Stimulated activated CD4-positive, alpha-beta T cell treated with anti-CD3 and anti-CD28 coated beads, Interleukin-2, amount 100 ng/mL, for 4 hours (primary cell): ENCODE data around the gene NINJ1.

Source experiments
- DNase-seq: peaks from one replicate; pipeline ENCODE4 v3.0.0-alpha.2; 2020; ENCODE audit warnings: low read depth

Gene NINJ1

DNA sequence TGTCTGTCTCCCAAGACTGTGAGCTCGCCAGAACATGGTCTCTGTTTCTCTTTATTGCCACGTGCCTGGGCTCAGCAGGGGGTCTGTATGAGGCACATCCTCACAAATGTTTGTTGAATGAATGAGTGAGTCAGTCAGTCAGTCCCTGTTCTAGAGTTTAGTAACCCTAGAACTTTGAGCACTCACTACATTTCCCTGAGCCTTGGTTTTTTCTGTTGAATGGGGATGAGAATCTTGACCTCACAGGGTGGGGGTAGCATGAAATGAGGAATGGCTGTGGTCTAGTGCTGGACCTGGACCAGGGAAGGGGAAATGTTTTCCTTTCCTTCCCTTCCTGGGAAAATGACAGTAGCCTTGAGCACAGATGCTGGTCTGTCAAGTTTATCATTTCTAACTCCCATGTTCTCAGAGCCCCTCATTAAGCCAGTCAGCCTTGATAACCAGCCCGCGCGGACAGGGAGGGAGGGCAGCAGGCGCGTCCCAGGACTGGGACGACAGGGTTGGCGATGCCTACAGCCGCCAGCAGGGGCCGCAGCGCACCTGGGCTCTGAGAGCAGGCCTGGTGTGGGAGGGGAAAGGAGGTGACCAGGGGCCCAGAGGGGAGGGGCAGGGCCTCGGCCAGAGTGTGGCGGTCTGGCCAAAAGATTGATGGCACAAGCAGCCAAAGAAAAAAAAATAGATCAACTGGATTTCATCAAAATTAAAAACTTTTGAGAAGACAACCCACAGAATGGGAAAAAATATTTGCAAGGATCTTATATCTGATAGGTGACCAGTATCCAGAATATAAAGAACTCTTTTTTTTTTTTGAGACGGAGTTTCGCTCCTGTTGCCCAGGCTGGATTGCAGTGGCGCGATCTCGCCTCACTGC is 25.8 kb upstream of the NINJ1 start:
- DNase-seq: peak; percentile 53

GRCh38 chr9:93156475-93157008 is 22.5 kb upstream of the NINJ1 start:
- no peak for DNase-seq

DNA sequence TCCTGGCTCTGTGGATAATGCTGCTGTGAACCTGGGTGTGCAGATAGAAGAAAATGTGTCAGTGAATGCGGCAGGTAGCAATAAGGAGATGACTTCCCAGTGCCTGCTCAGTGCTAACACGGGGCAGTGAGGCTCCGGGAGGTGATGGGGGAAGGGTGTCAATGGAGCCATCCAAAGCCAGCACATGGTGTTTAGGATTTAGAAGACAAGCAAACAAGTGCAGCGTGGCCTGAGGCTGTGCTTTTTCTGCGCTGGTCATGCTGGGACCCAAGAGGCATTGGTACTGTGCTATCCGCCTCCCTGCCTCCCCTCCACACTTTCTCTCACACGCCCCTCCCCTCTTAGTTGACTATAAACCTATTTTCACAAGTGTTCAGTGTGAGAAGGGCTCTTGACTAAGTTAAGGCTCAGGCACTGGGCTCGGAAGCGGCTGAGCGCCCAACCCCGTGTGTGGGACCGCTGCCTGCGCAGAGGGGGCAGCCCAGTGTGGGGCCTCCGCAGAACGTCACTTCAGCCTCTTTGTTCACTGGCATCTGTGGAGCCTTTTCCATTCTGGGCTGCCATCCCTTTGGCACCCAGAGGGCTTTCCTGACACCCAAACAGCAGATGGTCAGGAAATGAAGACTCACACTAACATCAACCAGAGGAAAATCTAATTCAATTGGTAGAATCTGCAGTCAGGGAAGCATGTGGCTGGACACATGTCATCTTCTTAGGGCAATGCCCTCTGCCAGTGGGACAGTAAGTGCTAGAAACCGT is 21.8 kb upstream of the NINJ1 start:
- DNase-seq: no peak

DNA sequence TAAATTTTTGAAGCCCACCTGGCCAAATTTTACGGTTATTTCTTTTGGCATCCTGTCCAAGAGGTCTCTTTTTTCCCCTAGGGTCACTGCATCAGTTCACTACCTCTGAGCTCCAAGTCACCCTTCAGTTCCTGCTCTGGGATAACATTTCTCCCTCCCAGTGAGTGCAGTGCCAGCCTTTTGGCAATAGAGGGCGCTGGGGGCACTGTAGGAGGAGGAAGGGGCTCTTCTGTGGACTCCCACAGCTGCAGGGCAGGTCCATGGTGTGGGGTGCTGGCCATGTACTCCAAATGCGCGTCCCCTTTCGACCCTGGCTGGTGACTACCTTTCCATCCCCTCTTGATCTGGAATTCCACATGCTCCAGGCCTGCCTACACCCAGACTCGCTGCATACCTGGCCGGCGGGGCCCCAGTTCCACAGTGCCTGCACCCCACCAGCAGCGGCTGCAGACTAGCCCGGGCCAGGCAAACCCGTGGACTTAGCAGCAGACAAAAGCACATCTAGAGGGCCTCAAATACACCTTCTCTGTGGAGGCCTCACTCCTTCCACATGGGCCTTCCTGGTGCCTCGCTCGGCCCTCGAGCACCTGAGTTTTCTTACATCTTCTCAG is 20.3 kb upstream of the NINJ1 start:
- DNase-seq: no peak

DNA sequence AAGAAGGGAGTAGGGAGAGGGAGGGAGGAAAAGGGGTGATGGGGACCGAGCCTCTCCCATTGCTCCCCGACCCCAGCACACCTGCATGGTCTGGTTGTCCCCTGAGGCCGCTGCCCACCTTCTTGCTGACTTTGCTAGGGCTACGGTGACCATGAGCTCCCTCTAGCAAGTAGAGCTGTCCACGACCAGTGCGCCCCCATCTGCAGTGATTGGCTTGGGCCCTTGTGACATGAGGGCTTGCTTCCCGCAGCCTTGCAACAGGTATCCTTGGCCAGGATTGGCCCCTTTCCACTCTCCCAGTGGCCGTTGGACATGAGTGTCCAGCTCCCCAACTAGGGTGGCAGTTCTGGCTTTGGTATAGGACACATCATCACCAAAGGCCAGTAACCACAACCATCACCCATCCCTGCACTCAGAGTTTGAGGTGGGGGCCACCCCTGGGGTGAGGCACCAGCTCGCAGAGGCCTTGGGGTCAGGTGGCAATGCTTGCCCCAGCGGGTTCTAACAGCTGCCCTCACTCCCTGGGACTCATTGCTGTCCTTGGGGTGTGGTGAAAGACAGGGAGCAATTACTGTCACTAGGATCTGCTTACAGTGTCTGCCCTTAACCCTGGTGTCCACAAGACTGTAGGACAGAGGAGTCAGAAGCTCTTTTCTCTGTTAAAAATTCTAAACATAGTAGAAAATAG is 17.2 kb upstream of the NINJ1 start:
- DNase-seq: no peak

DNA sequence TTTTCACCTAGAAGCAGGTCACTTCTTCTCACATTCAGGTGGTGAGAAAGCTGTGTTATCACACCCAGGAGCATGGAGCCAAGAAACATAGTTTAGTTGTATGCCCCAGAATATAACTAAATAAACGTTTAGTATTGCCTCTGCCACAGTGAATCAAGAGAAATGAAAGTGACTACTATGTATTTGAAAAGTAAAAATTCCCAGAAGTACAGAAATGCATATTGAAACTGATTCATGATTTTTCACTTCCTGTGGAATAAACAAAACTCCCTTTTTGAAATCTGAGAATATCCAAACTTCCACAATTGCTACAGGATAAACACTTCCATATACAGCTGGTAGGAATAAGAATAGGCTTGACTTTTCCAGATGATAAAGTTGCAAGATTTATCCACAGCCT is 15.3 kb upstream of the NINJ1 start:
- DNase-seq: no peak

GRCh38 chr9:93148721-93149120 is 14.7 kb upstream of the NINJ1 start:
- no peak for DNase-seq

DNA sequence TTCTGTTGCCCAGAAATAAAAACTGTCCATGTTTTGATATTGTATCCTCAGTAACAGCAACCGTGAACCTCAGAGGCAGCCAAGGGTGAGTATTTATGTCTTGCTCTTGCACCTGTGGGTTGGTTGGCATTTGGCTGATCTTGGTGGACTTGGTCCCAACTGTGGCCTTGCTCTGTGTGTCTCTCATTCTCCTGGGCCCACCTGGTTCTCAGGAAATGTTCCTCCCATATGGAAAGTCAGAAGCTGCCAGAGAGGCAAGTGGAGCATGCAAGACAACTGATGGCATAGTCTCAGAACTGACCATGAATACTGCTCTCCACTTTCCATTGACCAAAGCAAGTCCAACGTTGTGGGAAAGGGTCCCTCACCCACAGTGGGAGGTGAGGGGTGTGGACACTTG is 13.6 kb upstream of the NINJ1 start:
- no peak for DNase-seq

DNA sequence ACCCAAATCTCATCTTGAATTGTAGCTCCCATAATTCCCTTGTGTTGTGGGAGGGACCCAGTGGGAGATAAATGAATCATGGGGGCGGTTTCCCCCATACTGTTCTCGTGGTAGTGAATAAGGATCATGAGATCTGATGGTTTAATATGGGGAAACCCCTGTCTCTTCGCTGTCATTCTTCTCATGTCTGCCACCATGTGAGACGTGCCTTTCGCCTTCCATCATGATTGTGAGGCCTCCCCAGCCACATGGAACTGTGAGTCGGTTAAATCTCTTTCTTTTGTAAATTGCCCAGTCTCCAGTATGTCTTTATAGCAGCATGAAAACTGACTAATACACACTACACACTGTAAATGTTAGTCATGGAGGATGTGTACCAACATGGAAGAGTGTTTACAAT is 12.6 kb upstream of the NINJ1 start:
- peak; percentile 49 for DNase-seq

DNA sequence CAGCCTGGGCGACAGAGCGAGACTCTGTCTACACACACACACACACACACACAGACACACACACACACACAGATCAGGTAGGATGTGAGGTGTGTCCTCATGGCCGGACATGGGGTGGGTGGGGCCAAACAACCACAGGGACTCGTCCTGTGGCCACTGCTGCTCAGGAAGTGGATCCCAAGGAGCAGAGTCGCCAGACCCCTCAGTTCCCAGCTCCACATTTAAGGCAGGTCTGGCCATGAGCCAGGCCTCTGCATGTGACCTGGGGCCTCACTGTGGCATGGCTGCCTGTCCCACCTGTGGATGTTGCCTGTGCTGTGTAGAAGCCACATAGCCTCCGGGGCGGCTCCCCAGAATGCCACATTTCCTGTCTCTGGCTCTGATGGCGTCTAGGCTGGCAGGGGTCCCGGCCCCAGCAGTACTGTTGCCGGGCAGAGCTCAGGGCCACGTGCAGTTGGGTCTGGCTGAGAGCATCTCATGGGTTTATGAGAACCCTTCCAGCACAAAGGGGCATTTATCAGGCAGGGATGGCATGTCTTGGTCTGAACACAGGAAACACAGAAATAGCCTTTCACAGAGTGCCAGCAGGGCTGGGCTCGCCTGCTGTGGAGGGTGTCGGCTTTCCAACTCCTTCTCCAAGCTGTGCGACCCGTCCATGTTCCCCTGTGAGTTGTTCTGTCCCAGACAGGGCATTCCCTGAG is 9.9 kb upstream of the NINJ1 start:
- no peak for DNase-seq

DNA sequence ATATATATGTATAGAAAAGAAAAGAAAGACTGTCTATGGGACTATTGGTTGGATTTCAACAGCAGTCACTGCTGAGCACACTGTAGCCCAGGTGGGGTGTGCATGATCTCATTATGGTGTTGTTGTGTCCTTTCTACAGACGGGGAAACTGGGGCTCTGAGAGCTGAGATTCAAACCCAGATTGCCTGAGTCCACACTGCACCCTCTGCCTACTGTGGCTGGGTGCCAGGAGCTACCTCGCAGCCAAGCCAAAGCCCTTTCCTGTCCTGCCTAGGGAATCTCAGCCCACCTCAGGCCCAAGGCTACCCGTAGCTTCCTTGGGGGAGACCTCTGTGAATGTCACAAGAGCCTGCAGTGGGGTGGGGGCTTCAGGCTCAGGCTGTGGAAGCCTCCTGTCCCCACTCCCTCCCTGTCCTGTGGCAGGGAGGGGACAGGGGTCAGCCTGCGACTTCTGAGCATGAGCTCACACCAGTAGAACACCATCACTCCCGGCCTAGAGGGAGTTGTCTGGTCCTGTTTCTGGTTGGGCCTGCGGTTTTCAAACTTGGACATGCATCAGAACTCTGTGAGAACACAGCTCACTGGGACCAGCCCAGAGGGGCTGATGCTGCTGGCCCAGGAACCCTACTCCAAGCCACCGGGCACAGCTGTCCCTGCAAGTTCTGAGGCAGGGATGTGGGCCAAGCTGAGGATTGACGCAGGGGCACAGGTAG is 7.9 kb upstream of the NINJ1 start:
- no peak for DNase-seq

- DNase-seq: no peak
Measured at GRCh38 chr9:93139365-93140182, 5.5 kb upstream of the NINJ1 start.

DNA sequence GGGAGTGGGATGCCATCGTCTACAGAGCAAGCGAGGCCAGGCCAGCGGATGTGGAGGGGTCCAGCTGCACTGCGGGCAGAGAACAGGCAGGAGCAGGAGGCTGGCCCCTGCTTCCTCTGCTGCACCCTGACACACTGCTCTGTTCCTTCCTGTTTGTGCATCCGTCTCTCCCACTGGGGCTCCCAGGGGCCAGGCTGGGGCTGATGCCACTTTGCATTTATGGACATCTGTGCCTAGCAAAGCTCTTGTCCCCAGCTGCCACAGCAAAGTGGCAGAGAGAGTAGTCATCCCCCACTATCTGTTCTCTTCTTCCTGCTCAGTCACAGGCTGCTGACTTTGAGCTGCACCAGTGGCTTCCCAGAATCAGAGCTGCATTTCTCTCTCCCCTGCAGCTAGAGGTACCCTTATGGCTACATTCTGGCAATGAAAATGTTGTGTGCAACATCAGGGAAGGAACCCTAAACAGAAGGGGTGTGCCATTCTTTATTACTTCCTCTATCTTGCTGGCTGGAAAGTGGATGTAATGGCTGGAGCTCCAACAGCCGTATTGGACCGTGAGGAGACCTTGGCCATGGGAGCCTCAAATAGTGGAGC is 4.2 kb upstream of the NINJ1 start:
- no peak for DNase-seq

- DNase-seq: no peak
Measured at GRCh38 chr9:93137362-93137761, 3.3 kb upstream of the NINJ1 start.

- DNase-seq: no peak
Measured at GRCh38 chr9:93136011-93136440, 2.0 kb upstream of the NINJ1 start.

DNA sequence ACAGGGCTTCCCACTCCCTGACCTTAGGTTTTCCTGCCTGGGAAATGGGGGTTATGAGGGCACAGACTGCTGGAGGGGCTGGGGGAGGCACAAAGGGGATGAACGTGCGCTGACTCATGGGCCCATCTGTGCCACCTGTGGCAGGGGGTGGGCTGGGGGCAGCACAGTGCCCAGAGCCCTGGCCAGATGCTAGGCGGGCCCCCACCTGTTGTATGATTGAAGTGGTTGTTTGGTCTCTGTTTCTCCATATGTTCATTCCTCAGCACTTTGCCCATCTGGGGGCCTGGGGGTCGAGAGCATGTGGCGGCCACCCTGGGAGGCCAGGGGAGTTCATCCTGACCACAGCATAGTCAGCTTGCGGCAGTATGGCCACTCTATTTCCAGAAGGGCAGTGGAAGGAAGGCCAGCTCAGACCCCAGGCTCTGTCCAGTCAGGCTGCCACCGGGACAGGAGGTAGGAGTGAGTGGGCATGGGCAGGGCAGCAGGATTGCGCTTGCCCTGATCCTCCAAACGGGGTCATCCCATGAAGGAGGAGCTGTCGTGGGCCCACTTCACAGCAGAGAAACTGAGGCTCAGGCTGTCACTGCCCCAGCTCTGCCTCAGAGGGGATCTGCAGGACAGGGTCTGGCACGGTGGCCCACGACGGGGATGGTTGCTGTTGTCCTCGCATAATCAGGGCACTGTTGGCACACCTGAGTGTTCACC is 841 bp upstream of the NINJ1 start:
- no peak for DNase-seq

GRCh38 chr9:93133681-93134014 is 403 bp downstream of the NINJ1 start:
- DNase-seq: peak; percentile 19

DNA sequence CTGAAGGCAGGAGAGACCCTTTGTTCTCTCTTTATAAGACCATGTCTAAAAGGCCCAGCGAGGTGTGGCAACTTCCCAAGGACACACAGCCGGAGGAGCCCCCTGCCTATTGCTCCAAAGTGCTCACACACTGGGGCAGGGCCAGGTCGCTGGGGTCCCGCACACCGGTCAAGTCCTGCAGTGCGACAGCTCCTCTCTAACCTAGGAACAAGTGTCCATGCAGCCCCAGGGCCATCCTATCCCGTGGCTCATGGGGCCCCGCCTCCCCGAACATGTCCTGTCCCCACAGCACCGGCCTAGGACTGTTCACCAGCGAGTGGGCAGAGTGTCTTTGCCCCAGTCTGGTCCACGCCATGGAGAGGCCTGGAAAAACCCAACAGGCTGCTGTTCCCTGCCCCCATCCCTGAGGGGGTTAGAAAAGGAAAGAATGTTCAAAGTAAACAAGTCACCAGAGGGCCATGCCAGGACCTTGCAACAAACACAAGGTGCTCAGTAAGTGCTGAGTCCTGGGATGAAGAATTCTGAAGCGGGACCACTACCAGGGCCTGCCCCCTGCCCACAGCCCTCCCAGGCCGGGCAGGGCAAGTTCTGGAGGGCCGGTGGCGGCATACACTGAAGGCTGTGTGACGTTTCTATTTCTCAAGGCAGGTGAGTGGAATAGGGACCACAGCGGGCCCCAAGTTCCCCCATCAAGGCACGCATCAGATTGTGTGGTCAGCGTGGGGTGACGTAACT is 938 bp downstream of the NINJ1 start:
- DNase-seq: no peak
